Measurements from ENCODE around the gene PIK3CA.
"Not testable (repeated sequence)": the region's sequence is repeated elsewhere in the genome, so short reads cannot be mapped to it uniquely, and the experiment has no call there.

The PIK3CA gene

DNA sequence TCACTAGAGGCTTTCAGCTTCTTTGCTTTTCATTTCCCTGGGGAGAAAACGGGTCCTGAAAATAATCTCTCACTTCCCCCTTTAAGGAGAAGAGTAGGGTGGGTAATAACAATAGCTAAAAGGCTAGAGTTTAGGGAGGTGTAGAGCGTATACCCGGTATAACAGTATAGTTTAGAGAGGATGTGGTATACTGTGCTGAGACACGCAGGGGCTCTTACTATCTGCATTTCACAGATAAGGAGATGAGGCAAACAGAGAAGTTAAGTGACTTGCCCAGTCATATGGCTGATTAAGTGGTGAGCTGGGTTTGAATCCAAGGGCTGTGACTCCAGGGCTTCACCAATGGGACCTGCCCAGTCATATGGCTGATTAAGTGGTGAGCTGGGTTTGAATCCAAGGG lies 117.7 kb downstream of the PIK3CA start:
- no peak for DNase-seq

DNA sequence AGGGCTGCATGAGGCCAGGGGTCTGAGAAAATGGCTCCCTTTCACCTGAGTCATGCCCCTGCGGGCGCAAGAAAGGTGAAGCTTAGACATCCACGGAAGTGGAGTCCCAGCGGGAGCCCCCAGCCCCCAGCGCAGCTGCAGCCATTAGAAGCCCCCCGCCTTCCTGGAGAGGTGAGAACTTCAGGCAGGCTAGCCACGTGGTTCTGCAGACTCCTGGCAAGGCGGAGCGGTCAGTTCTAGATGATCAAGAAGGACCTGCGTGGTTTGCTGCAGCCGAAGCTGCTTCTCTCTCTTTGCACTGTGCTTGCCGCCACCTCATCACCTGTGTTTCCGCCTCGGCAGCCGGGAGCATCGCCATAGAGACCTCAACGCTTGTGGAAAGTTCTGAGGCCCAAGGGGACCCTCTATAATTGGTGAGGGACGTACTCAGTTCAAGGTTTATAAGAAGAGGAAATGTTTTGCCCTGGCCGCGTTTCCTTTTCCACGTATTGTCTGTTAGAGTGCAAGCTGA lies 118.6 kb downstream of the PIK3CA start:
- DNase-seq = no peak

DNA sequence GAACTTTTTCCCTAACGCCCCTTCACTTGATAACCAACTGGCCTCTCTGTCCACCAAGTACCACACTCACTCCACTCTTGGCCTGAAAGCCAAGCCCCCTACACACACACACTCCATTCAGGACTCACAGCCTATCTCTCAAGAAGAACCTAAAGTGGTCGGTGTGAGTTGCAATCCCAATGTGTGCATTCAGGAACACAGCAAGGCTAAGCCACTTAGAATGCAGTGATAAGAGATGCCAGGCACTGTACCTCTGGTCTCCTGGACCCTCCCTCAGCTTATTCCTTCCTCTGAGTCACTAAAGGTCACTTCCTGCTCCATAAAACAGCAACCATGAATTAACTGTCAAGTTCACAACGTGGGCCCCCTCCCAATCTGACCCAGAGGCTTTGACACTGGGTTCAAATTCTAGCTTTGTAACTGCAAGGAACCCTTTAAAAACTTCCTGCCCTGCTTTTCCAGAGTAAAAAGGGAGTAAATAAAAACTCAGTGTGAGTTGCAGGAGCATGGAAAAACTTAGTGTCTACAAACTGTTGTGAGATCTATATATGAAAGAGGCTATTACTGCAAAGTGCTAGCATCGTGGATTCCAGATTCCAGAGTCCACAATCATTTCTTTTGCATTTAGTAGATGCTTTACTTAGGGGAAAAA lies 120.4 kb downstream of the PIK3CA start:
- no peak for DNase-seq

DNA sequence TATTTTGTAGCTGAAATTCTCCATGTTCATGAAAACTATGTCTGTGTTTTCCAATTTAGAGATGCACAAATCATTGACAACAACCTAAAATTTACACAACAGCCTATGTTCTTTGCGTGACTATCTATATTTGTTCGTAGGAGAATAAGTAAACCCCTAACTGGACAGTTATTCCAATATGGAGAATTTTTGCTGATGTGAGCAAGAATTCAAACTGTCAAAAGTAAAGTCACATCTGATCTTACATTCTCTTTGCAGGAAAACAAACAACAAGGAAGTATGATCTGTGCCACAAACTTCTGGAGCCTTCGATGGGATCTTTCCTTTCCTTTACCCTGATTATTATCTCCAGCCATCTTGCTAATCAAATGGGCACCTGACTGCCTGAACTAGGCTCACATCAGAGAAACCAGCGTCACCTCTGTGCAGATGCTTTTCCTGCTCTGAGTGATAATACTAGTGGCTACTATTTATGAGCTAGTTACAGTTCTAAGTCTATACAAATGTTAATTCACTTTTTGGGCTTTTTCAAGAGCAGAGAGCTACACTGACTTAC lies 121.1 kb downstream of the PIK3CA start:
- no peak for DNase-seq

DNA sequence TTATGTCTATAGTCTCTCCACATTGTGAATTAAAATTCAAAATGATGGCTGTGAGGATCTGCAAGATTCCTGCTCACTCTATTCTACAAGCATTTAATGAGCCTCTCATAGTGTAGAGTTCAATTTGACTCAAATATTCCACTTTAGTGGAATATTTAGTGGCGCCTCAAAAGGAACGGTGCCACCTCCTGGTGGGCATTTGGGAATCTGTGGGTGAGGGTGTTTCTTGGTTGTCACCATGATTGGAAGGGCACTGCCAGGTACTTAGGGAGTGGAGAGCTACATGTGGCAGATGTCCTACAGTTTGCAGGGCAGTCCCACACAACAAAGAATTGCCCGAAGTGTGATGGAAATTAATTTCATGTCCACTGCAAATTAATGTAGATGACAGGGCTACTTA lies 124.2 kb downstream of the PIK3CA start:
- no peak for DNase-seq

DNA sequence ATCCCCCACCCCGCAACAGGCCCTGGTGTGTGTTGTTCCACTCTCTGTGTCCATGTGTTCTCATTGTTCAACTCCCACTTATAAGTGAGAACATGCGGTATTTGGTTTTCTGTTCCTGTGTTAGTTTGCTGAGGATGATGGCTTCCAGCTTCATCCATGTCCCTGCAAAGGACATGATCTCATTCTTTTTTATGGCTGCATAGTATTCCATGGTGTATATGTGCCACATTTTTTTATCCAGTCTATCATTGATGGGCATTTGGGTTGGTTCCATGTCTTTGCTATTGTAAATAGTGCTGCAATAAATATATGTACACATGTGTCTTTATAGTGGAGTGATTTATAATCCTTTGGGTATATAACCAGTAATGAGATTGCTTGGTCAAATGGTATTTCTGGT lies 126.3 kb downstream of the PIK3CA start:
- not testable (repeated sequence) for DNase-seq

DNA sequence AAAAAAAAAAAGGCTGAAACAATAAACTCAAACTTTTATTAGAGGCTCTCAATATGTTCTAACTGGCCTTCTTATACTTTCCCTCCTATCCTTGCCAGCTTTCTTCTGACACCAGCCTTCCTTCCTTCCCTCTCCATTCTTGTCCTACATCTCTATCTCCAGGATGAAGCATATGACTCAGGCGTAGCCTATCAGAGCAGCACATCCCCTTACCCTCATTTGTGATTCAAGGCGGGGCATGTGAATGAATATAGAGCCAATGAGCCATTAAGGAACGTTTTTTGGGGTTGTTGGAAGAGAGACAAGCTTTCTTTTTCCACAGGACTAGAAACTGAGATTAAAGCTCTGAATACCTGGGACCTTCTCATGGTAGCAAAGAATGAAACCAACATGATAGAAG lies 127.8 kb downstream of the PIK3CA start:
- no peak for DNase-seq

DNA sequence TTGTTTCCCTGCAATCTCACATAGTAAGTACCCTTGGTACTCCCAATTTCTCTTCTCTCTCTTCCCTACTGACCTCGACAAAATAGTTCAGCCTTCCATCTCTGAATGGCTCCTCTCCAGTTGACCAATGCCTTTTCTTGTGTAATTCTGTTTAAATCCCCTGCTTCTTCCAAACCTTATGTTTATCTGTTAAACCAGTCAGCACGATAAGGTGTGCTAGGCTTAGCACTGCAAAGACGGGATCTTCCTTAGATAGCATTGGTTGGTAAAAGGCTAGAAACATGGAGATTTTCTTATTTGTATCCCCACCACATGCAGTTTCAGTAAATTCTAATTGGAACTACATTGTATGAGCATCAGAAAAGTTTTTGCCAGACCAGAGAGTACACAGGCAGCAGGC lies 128.6 kb downstream of the PIK3CA start:
- DNase-seq = no peak

DNA sequence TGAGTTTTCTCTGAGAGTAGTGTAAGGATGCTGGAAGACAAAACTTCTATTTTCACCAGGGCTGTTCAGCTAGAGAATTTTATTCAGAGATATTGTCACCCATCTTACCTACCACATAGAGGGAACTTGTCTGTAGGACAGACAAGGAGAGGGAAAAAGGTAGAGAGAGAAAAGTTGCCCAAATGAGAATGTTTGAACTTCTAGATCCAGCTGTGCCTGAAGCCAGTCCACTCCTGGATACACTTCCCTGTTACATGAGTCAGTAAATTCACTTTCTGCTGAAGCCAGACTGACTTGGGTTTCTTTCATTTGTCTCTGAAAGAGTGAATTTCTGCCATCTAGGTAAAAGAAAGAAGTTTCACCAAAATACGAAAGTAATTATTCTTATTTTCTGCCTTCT lies 130.0 kb downstream of the PIK3CA start:
- DNase-seq = no peak

DNA sequence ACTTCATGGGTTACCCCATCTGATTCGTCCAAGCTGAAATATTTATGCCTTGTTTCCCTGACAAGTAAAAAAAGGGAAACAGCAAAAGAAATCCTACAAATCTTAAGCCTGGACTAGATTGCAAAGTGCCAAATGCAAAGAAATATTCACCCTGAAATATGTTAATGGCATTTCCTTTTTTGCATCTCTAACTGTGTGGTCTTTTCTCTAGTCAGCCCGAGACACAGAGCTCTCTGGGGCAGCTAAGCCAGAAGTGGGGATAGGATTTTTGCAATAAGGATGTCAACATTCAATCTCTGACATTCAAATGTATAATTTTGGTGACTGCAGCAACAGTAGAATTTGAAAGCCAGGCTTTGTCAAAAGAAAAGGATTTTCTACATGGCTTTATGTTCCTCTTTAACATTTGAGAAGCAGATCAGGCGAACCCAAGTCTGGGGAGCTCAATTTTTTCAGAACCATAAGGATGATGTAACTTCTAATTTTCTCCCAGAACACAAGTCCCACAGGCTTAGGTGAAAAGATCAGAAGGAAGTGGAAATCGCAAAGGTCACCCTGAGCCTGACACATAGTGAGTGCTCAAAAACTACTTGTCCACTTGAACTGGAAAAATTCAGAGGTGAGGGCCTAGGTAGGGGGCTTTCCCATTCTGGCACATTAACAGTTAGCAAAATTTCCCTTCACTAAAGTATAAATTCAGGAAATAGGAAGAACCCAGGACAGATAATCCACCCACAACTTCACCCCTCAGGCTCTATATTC lies 131.0 kb downstream of the PIK3CA start:
- DNase-seq = no peak

DNA sequence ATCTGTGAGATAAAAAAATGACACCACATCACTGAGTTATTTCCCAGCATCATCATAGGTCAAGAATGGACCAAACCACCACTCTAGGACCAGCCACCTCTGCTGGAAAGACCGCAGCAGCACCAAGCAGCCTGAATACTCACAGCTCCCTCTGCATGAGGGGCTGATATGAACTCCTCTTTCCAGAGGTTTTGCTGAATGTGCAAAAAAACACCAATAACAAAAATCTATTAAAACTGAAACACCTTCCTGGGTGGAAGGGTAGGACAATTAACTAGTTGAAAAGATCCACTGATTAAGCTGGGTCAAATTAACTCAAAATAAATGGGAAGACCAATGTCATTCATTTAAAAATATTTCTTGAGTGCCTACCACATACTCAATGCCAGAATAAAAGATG lies 131.7 kb downstream of the PIK3CA start:
- DNase-seq = no peak

DNA sequence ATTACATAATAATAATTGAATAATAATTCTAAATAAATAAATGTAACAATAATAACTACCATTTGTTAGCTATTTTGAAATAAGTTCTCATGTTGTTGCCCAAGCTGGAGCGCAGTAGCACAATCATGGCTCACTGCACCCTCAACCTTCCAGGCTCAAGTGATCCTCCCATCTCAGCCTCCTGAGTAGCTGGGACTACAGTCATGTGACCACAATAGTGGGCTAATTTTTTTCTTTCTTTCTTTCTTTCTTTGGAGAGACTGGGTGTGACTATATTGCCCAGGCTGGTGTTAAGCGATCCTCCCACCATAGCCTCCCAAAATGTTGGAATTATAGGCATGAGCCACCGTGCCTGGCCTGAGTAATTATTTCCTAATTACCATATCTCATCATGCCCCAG lies 133.7 kb downstream of the PIK3CA start:
- DNase-seq = no peak

DNA sequence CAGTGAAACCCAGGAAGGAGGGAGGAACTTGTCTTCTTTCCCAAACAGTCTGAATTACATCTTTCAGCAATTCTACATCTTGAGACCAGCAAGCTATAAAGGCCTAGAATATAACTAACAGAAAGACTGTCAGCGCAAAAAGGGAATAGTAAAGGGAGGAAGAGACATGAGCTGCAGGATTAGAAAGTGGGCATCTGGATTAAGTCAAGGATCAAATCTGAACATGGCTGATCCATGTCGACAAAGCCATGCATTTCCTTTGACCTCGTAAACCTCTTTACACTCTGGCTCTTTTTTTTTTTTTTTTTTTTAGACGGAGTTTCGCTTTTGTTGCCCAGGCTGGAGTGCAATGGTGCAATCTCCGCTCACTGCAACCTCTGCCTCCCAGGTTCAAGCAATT lies 138.2 kb downstream of the PIK3CA start:
- DNase-seq = no peak

DNA sequence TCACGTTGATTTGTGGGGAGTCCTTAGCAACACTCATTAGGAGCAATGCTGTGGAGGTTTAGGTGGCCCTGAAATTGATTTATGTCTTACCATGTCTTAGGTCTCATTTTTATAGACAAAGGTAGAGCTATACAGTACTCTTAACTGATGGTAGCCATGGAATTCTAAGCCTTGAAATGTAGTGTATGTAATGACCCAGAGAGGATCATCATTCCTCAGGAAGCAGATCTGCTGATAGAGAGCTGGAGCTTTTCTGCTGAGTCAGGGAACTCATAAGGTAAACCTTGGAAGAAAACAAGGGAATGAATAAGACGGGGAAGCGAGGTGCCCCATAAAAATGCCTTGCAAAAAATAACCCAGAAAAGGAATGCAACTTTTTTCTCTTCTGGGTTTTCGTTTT lies 140.7 kb downstream of the PIK3CA start:
- DNase-seq = no peak

DNA sequence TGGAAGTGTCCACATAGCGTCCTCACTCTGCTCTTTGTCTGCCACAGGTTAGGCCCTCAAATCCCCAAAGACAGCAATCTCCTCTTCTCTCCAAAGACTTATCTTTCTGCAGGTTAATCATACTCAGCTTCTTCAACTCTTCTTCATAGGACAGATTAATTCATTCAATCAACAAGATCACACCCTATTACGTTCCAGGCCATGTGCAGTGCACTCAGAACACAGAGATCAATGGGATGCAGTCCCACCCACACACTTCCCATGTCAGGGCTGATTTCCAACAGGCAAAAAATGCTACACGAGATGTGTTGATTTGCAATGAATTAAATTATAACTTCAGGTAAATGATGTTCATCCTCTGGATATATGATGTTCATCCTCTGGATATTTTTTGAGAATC lies 141.1 kb downstream of the PIK3CA start:
- no peak for DNase-seq

All from CD4-positive, alpha-beta T cell treated with Interferon alpha-2 for 1 hour (primary cell).